Measurements from ENCODE around the gene POU2F1.

POU2F1 gene

DNA sequence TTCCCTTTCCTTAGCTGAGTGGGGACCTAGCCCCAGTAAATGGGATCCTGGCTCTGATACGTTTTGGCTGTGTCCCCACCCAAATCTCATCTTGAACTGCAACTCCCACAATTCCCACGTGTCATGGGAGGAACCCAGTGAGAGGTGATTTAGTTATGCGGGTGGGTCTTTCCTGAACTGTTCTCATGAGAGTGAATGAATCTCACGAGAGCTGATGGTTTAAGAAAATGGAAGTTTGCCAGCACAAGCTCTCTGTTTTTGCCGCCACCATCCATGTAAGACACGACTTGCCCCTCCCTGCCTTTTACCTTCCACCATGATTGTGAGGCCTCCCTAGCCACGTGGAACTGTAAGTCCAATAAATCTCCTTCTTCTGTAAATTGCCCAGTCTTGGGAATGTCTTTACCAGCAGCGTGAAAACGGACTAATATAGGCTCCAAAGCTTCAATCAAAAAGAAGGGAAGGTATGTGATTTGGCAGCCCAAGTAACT lies 29.9 kb upstream of the POU2F1 start:
- H3K27me3 ChIP-seq (ENCODE audit: insufficient read depth, low read depth, severe bottlenecking) = no peaks in the 10 kb centered on the region
- no peak for DNase-seq
- H3K36me3 ChIP-seq = no peaks in the 10 kb centered on the region
- peaks cover 2% of the 10 kb centered on the region for H3K9me3 ChIP-seq (ENCODE audit: severe bottlenecking)
- H3K27ac ChIP-seq = no peak overlapping the region
- H3K4me3 ChIP-seq (ENCODE audit: low read depth, low read length) = no peak overlapping the region
- TF ChIP-seq, protein P1, sequence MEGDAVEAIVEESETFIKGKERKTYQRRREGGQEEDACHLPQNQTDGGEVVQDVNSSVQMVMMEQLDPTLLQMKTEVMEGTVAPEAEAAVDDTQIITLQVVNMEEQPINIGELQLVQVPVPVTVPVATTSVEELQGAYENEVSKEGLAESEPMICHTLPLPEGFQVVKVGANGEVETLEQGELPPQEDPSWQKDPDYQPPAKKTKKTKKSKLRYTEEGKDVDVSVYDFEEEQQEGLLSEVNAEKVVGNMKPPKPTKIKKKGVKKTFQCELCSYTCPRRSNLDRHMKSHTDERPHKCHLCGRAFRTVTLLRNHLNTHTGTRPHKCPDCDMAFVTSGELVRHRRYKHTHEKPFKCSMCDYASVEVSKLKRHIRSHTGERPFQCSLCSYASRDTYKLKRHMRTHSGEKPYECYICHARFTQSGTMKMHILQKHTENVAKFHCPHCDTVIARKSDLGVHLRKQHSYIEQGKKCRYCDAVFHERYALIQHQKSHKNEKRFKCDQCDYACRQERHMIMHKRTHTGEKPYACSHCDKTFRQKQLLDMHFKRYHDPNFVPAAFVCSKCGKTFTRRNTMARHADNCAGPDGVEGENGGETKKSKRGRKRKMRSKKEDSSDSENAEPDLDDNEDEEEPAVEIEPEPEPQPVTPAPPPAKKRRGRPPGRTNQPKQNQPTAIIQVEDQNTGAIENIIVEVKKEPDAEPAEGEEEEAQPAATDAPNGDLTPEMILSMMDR (IDR thresholded peaks at IDR 0.05; ENCODE audit: low read depth, low read length) = no peak

DNA sequence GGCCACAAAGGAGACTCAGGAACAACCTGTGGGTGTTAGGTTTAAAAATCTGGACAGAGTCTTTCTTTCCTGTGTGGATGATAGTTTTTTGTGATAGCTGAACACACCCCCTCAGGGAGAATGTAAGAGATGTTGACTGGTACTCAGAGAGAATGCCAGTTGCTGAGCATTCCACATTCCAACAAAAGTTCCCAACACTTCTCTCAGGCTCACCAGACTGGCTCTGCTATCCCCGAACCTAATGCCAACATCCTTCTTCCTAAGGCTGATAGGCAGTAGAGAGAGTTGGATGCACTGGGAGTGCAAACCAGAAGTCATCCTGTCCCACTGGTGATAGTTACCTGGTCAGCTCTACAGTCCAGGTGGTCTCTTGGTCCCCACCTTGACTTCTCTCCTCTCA lies 28.7 kb upstream of the POU2F1 start:
- Histone ChIP-seq H3K27me3 (ENCODE audit: insufficient read depth, low read depth, severe bottlenecking) (no peaks in the 10 kb centered on the region), H3K27ac (no peak overlapping the region), H3K4me3 (ENCODE audit: low read depth, low read length) (no peak overlapping the region), H3K36me3 (no peaks in the 10 kb centered on the region), H3K9me3 (ENCODE audit: severe bottlenecking) (peaks cover 2% of the 10 kb centered on the region)
- DNase-seq = no peak
- TF ChIP-seq, protein P1 (IDR thresholded peaks at IDR 0.05; ENCODE audit: low read depth, low read length) = no peak

DNA sequence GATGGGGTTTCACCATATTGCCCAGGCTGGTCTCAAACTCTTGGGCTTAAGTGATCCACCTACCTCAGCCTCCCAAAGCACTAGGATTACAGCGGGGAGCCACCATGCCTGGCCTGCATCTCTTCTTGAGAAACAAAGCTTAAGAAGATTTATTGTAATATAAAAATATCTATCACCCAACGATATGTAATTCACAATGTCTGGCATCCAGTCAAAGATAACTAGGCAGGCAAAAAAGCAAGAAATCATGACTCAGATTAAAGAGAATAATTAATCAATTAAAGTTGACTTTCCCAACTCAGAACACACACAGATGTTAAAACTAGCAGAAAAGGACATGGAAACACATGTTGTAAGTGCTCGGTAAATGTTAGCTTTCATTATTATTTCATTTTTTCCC lies 26.5 kb upstream of the POU2F1 start:
- TF ChIP-seq, protein P1 (IDR thresholded peaks at IDR 0.05; ENCODE audit: low read depth, low read length) = no peak
- DNase-seq = no peak
- Histone ChIP-seq H3K27ac (no peak overlapping the region), H3K36me3 (no peaks in the 10 kb centered on the region), H3K9me3 (ENCODE audit: severe bottlenecking) (no peaks in the 10 kb centered on the region), H3K4me3 (ENCODE audit: low read depth, low read length) (no peak overlapping the region), H3K27me3 (ENCODE audit: insufficient read depth, low read depth, severe bottlenecking) (no peaks in the 10 kb centered on the region)

DNA sequence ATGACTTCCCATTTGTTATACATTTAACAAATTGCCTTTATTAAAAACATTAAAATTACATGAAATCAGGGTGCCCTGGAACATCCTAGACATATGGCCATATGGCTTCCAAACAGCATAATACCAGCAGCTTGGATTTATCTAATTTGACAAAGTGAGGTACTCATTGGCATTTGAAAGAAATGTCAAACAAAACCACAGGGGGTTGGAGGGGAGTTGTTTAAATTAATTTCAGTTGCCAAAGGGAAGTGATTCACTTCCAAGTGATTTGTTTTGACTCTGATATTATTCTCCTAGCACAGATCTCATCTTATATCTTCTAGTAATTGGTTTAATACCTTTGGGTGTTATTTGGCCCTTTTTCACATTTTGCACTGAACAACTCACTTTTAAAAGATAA lies 24.5 kb upstream of the POU2F1 start:
- H3K36me3 ChIP-seq = no peaks in the 10 kb centered on the region
- peak overlapping the region; percentile 74 for H3K27ac ChIP-seq
- no peaks in the 10 kb centered on the region for H3K9me3 ChIP-seq (ENCODE audit: severe bottlenecking)
- TF ChIP-seq, protein P1 (IDR thresholded peaks at IDR 0.05; ENCODE audit: low read depth, low read length) = no peak
- no peaks in the 10 kb centered on the region for H3K27me3 ChIP-seq (ENCODE audit: insufficient read depth, low read depth, severe bottlenecking)
- DNase-seq = peak; percentile 8
- H3K4me3 ChIP-seq (ENCODE audit: low read depth, low read length) = no peak overlapping the region

- H3K27ac ChIP-seq = peak overlapping the region; percentile 74
- no peak for DNase-seq
- TF ChIP-seq, protein P1 (IDR thresholded peaks at IDR 0.05; ENCODE audit: low read depth, low read length) = no peak
Observed at GRCh38 chr1:167197236-167197635, 23.4 kb upstream of the POU2F1 start.

DNA sequence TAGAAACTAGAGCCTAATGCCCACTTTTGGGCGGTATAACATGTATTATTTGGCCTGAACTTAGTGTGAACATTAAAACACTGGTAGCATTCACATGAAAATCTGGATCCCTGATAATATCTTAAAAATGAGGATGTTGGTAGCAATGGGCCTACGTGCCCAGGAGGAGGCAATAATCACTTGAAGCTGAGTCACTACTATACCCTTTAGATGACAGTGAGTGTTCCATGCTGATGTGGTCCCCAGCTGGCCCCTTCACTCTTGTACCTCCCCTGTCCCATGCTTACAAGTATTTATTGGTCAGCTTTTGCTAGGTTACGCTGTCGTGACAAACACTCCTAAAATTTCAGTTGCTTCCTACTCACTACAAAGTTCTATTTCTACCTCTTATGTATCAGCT lies 23.0 kb upstream of the POU2F1 start:
- DNase-seq = no peak
- H3K9me3 ChIP-seq (ENCODE audit: severe bottlenecking) = no peaks in the 10 kb centered on the region
- no peaks in the 10 kb centered on the region for H3K36me3 ChIP-seq
- TF ChIP-seq, protein P1 (IDR thresholded peaks at IDR 0.05; ENCODE audit: low read depth, low read length) = 0 out of 2 replicates have a peak, but pooled peaks have one; percentile 3
- H3K27me3 ChIP-seq (ENCODE audit: insufficient read depth, low read depth, severe bottlenecking) = no peaks in the 10 kb centered on the region
- no peak overlapping the region for H3K4me3 ChIP-seq (ENCODE audit: low read depth, low read length)
- peak overlapping the region; percentile 74 for H3K27ac ChIP-seq

More at GRCh38 chr1:167197236-167197635, 23.4 kb upstream of the POU2F1 start:
- Histone ChIP-seq H3K4me3 (ENCODE audit: low read depth, low read length) (no peak overlapping the region), H3K9me3 (ENCODE audit: severe bottlenecking) (no peaks in the 10 kb centered on the region), H3K36me3 (no peaks in the 10 kb centered on the region), H3K27me3 (ENCODE audit: insufficient read depth, low read depth, severe bottlenecking) (no peaks in the 10 kb centered on the region)

Measured in WERI-Rb-1 (cell line).